Suprapubic skin (tissue), 4 donors: ENCODE results near the gene LRRIQ3. TPM values are rescaled to one million over a fixed set of nuclear protein-coding genes. Genes with fewer than 3 reads are reported as not detected.

Source experiments
- DNase-seq, 2 donors: peaks; one replicate each; pipeline ENCODE4 v3.0.0-alpha.2; 2019; ENCODE audit warnings: low spot score in 2 of 2
- H3K27ac ChIP-seq: fragments of 200-600 bp; sonication (generic); one replicate; pipeline ENCODE4 v1.5.1; 2019
- H3K27me3 ChIP-seq: fragments of 200-600 bp; sonication (generic); one replicate; pipeline ENCODE4 v1.5.1; 2019
- H3K36me3 ChIP-seq: fragments of 200-600 bp; sonication (generic); one replicate; pipeline ENCODE4 v1.5.1; 2019
- H3K4me1 ChIP-seq: fragments of 200-600 bp; sonication (generic); one replicate; pipeline ENCODE4 v1.5.1; 2019
- H3K4me3 ChIP-seq: fragments of 200-600 bp; sonication (generic); one replicate; pipeline ENCODE4 v1.5.1; 2019; ENCODE audit warnings: mild to moderate bottlenecking
- H3K9me3 ChIP-seq: fragments of 200-600 bp; sonication (generic); one replicate; pipeline ENCODE4 v1.5.1; 2019
- CTCF ChIP-seq, 2 donors: fragments of 200-600 bp in 1 of 2; fragments of 450-650 bp in 1 of 2; sonication (generic) in 1 of 2; IDR thresholded peaks; one replicate each; pipeline ENCODE4 v1.5.1; 2016 to 2019; ENCODE audit warnings: antibody characterized with exemption in 2 of 2, mild to moderate bottlenecking in 1 of 2, moderate library complexity in 1 of 2
- EP300 ChIP-seq: sonication (generic); formaldehyde crosslinking; IDR thresholded peaks from one replicate; pipeline ENCODE4 v1.6.1; 2017; ENCODE audit warnings: antibody characterized with exemption
- POLR2A ChIP-seq, 2 donors: fragments of 450-650 bp; IDR thresholded peaks; one replicate each; pipeline ENCODE4 v1.6.1; 2017; ENCODE audit warnings: antibody characterized with exemption in 2 of 2, mild to moderate bottlenecking in 2 of 2, moderate library complexity in 2 of 2
- POLR2AphosphoS5 ChIP-seq, 3 donors: sonication (generic); formaldehyde crosslinking; IDR thresholded peaks; one replicate each; pipeline ENCODE4 v1.6.1; 2017; ENCODE audit warnings: antibody characterized with exemption in 3 of 3
- WGBS: methylation state at CpG from one replicate; pipeline ENCODE4 v1.1.5; 2018; 5-methylcytosine and 5-hydroxymethylcytosine counted together
- total RNA-seq, 4 donors: library from RNA; depleted of rRNA; stranded (reverse); fragments of >200 nt; gene quantifications; one replicate each; pipeline ENCODE4 v1.1.0, GENCODE V29; 2016

The LRRIQ3 gene
- total RNA-seq, 4 donors from 2014 or later, result 0.38 to 0.59 TPM; not detected in 2

- no peak overlapping the region for H3K27ac ChIP-seq
- WGBS, result 89% methylated on average over 2 of the region's 2 CpGs
- no peaks in the 10 kb centered on the region for H3K27me3 ChIP-seq
- H3K4me3 ChIP-seq, result no peak overlapping the region
- DNase-seq, result no peak
- H3K36me3 ChIP-seq, result no peaks in the 10 kb centered on the region
- H3K9me3 ChIP-seq, result no peaks in the 10 kb centered on the region
- TF ChIP-seq POLR2A (IDR thresholded peaks at IDR 0.05) (no peak), POLR2AphosphoS5 (IDR thresholded peaks at IDR 0.05) (no peak), EP300 (no peak), CTCF (IDR thresholded peaks at IDR 0.05) (no peak)
- no peaks in the 10 kb centered on the region for H3K4me1 ChIP-seq
Measured at GRCh38 chr1:73979684-73980083, 218.3 kb downstream of the LRRIQ3 start.

- H3K27me3 ChIP-seq, result no peaks in the 10 kb centered on the region
- no peak overlapping the region for H3K27ac ChIP-seq
- no peaks in the 10 kb centered on the region for H3K4me1 ChIP-seq
- 85% methylated on average over 1 of the region's 1 CpG for WGBS
- no peak overlapping the region for H3K4me3 ChIP-seq
- no peaks in the 10 kb centered on the region for H3K9me3 ChIP-seq
- TF ChIP-seq POLR2A (IDR thresholded peaks at IDR 0.05) (no peak), CTCF (IDR thresholded peaks at IDR 0.05) (no peak), EP300 (no peak)
- no peaks in the 10 kb centered on the region for H3K36me3 ChIP-seq
- DNase-seq, result no peak
Measured at GRCh38 chr1:73978964-73979363, 219.0 kb downstream of the LRRIQ3 start.

Other genes starting within 250 kb of the LRRIQ3 start
- gene FPGT, start 66 bp upstream of the LRRIQ3 start, total RNA-seq, result 10 to 100 TPM in 2 of 4 donors, 1 to 10 TPM in 2; 9.5 to 20.0 (median 12.4) TPM
- gene TNNI3K, start 37.2 kb upstream of the LRRIQ3 start, total RNA-seq, result 1 to 10 TPM in 2 of 4 donors, under 1 TPM in 1, not detected in 1; 0.76 to 3.2 (median 1.1) TPM